ENCODE data around the gene SEPTIN8. TPM values are rescaled to one million over a fixed set of nuclear protein-coding genes. Genes with fewer than 3 reads are reported as not detected.
"Not testable (repeated sequence)": the region's sequence is repeated elsewhere in the genome, so short reads cannot be mapped to it uniquely, and the experiment has no call there.

SEPTIN8 gene
- total RNA-seq, 1 donor from 2014 or later: 29.5 TPM

- DNase-seq: no peak
Observed at GRCh38 chr5:132812123-132812765, 35.2 kb upstream of the SEPTIN8 start.

GRCh38 chr5:132810605-132811004 lies 33.6 kb upstream of the SEPTIN8 start:
- no peak for DNase-seq

- no peak for DNase-seq
Observed at GRCh38 chr5:132808866-132809265, 31.8 kb upstream of the SEPTIN8 start.

DNA sequence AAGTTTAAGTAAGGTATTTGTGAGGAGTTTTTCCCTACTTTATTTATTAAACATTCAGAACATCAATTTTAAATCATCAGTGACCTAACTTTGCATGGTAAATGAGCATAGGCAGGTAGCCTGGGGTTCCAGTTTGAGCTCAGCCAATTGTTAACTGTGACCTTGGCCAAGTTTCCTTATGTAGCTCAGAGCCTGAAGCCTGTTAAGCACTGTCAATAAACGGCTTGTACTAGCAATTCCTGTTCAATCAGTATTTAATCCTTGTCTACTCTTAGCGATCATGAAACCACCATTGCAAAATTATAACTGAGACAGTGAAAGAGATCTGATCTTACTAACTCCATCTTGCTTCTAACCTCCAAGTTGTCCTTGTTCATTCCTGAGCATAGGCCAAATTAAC lies 31.4 kb upstream of the SEPTIN8 start:
- DNase-seq: no peak

GRCh38 chr5:132807163-132807838 lies 30.3 kb upstream of the SEPTIN8 start:
- no peak for DNase-seq

- not testable (repeated sequence) for DNase-seq
Observed at GRCh38 chr5:132806804-132807162, 29.7 kb upstream of the SEPTIN8 start.

DNA sequence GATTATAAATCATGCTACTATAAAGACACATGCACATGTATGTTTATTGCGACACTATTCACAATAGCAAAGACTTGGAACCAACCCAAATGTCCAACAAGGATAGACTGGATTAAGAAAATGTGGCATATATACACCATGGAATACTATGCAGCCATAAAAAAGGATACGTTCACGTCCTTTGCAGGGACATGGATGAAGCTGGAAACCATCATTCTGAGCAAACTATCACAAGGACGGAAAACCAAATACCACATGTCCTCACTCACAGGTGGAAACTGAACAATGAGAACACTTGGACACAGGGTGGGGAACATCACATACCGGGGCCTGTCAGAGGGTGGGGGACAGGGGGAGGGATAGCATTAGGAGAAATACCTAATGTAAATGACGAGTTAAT lies 28.8 kb upstream of the SEPTIN8 start:
- not testable (repeated sequence) for DNase-seq

DNA sequence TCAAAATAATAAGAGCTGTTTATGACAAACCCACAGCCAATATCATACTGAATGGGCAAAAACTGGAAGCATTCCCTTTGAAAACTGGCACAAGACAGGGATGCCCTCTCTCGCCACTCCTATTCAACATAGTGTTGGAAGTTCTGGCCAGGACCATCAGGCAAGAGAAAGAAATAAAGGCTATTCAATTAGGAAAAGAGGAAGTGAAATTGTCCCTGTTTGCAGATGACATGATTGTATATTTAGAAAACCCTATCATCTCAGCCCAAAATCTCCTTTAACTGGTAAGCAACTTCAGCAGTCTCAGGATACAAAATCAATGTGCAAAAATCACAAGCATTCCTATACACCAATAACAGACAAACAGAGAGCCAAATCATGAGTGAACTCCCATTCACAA lies 27.2 kb upstream of the SEPTIN8 start:
- DNase-seq: not testable (repeated sequence)

GRCh38 chr5:132802685-132803066 lies 25.6 kb upstream of the SEPTIN8 start:
- not testable (repeated sequence) for DNase-seq

DNA sequence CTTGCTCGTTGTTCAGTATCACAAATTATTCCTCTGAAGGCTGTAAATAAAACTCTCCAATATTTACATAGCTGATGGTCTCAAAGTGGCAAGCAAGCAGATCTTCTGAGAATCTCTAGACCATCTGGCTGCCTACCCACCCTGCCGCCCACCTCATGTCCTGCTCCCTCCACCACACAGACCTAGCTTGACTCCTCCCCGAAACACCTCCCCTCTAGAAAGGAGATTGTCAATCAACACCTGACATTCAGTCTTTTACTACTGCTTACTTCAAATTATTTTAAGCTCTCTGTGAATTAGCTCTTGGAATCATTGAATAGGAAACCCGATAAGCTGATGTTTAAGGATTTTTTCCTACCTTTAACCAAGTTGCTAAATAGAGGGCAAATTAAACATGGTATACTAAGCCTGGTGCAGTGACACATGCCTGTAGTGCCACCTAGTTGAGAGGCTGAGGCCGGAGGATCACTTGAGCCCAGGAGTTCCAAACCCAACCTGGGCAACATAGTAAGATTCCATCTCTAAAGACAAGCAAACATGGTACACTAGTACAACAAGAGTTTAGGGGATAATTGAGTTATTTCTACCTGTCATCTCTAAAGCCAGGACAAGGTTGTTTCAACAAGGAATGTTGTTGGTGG lies 25.1 kb upstream of the SEPTIN8 start:
- DNase-seq: no peak

DNA sequence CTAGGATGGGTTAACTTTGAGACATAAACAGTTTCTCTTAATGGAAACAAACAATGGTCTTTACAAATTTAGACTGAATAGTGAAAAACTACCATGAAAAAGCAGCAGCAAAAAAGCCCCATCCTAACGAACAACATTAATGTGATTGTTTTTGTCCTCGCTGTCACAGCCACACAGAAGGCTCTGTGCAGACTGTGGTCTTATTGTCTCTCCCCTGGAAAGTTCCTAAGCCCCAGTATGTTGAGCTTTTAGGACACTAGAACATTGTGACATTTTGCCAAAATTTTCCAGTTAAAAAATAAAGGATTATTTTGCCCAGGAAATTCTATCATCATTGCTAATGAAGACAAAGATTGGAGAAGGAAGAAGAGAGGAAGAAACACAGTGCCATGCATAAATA lies 23.5 kb upstream of the SEPTIN8 start:
- no peak for DNase-seq

DNA sequence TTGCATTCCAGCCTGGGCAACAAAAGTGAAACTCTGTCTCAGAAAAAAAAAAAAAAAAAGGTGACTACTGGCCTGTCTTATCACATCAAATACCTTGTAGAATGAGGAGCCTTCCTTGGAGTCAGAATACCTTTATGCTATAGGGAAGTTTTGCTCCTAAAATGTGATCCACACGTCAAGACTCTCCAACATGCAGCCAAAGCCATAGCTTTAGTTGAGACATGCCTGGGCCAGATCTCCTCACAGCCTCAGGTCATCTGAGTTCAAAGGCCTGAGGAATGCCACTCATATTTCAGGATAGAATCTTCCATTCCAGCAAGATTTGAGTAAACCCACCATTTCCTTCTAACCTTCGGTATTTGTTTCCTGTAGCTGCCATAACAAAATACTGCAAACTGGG lies 22.4 kb upstream of the SEPTIN8 start:
- no peak for DNase-seq

DNA sequence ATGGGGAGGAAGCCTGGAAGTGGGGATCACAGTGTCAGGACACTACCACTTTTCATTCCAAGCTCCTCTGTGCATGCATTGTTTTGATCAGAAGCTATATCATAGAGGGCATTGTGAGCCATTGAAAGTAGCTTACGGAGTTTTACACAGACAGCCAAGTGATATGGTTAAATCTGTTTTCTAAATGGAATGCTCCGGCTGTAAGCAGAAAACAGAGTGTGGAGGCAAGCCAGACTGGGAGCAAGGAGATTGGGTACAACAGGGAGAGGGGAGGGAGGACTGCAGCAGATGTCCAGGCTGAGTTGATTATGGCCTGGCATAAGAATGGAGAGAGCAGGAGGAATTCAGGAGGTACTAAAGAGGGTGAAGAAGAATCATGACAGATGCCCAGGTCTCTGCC lies 20.6 kb upstream of the SEPTIN8 start:
- DNase-seq: peak; percentile 71

- DNase-seq: no peak
Observed at GRCh38 chr5:132791026-132791425, 14.0 kb upstream of the SEPTIN8 start.

- no peak for DNase-seq
Observed at GRCh38 chr5:132790201-132790865, 13.3 kb upstream of the SEPTIN8 start.

GRCh38 chr5:132788990-132789886 lies 12.2 kb upstream of the SEPTIN8 start:
- DNase-seq: no peak

DNA sequence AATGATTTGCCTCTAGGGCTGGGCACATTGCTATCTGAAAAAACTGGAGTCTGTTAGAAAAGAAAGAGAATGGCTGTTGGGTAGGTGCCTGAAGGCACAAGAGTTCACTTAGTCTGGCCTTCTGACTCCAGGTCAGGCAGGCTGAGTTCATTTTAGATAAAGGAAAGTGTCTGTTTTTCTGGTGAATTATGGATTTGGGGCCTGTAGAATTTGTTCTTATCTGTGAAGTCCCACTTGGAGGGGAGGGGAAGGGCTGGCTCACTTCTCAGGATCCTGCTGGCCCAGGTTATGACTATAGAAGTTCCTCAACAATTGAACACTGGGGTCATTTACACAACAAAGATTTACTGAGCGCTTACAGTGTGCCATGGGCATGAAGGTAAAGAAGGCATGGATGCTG lies 11.5 kb upstream of the SEPTIN8 start:
- DNase-seq: no peak

DNA sequence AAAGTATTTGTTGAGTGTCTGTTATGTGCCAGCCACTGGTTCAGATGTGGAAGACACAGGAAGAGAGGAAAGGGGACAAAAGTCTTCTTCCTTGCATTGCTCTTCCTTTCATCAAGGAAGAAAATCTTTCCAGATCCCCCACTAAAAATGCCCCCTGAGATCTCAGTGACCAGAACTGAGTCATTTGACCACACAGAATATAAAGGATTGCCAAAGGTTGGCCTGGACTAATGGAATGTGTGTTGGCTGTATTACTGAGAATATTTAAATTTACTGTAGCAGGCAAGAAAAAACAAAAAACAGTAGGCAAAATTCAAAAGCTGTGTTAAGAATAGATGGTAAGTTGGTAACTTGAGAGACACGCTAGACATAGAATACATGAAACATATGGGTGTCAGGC lies 10.0 kb upstream of the SEPTIN8 start:
- no peak for DNase-seq

DNA sequence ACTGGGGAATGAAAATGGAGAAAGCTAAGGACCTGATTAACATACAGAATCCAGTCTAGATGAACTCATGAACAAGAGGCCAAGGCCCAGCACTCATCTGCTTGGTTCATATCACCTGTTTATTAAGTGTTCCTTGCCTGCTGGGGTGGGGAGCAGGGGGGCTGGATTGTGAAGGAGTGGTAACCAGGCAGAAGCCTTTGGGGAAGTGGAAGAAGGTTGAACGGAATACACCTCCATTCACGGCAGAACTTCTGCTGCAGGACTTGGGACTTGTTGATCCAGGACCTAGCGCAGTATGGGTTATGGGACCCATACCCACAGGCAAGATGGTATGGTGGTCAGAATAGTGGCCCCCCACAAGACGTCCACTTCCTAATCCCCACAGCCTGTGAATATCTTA lies 8.8 kb upstream of the SEPTIN8 start:
- DNase-seq: no peak

GRCh38 chr5:132785365-132785764 lies 8.3 kb upstream of the SEPTIN8 start:
- DNase-seq: no peak

DNA sequence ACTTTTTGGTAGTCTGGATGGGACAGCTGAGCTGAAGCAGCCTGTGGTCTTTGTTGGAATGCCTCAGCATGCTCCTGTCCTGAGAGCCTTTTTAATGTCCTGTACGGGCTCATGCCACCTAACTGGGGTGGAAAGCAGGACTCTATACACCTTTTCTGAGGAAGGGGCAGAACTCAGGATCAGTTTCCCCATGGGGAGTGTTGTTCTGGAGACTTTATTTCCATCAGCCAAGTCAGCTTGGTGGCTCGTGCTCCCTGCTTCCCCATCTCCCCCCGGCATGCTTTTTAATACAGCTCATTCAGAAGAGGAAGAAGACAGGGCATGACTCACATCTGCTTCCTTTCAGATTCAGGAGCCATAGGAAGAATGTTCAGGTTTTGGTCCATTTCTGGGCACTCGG lies 5.1 kb upstream of the SEPTIN8 start:
- DNase-seq: no peak

- DNase-seq: no peak
Observed at GRCh38 chr5:132781029-132781428, 4.0 kb upstream of the SEPTIN8 start.
